Activated CD8-positive, alpha-beta T cell treated with anti-CD3 and anti-CD28 coated beads for 36 hours (primary cell): ENCODE measurements around the gene RGPD3. TPM values are rescaled to one million over a fixed set of nuclear protein-coding genes. Genes with fewer than 3 reads are reported as not detected.
A peak's percentile ranks its signal among the peaks of the same experiment; 100 is the strongest.
"Not testable (repeated sequence)": the region's sequence is repeated elsewhere in the genome, so short reads cannot be mapped to it uniquely, and the experiment has no call there.

ENCODE experiments used
- ATAC-seq: fragments of 200-7000 bp; cut with Tn5 transposase; one replicate; pipeline ENCODE4 v1.10.0; 2021; ENCODE audit warnings: mild to moderate bottlenecking, moderate library complexity
- CTCF ChIA-PET: fragments of 350-600 bp; sonication (Branson Sonifier 250); formaldehyde crosslinking; loops from one replicate; lab custom pipeline; 2021; ENCODE audit warnings: antibody characterized with exemption; lab: Charles Lee
- POLR2A ChIA-PET: fragments of 350-600 bp; sonication (Branson Sonifier 250); formaldehyde crosslinking; loops from one replicate; lab custom pipeline; 2021; ENCODE audit warnings: antibody characterized with exemption; lab: Charles Lee
- DNase-seq: peaks from one replicate; pipeline ENCODE4 v3.0.0-alpha.2; 2020
- H3K27ac Mint-ChIP-seq: one replicate; pipeline ENCODE4 v1.8.0; 2021; ENCODE audit warnings: mild to moderate bottlenecking, mixed read lengths
- H3K27me3 Mint-ChIP-seq: one replicate; pipeline ENCODE4 v1.8.0; 2021; ENCODE audit warnings: mixed read lengths
- H3K36me3 Mint-ChIP-seq: one replicate; pipeline ENCODE4 v1.8.0; 2021; ENCODE audit warnings: low read depth, mixed read lengths
- H3K4me1 Mint-ChIP-seq: one replicate; pipeline ENCODE4 v1.8.0; 2021; ENCODE audit warnings: low read depth, mixed read lengths
- H3K4me3 Mint-ChIP-seq: one replicate; pipeline ENCODE4 v1.8.0; 2021; ENCODE audit warnings: mild to moderate bottlenecking, moderate library complexity, mixed read lengths
- H3K9me3 Mint-ChIP-seq: one replicate; pipeline ENCODE4 v1.8.0; 2021; ENCODE audit warnings: mixed read lengths
- intact Hi-C: fragments of 100-400 bp; cut with micrococcal nuclease; formaldehyde crosslinking; loops from one replicate; pipeline ENCODE4 v1.10.0; 2022
- total RNA-seq, 2 experiments: library from RNA; stranded (reverse); gene quantifications; one replicate each; pipeline ENCODE4 v1.2.3, GENCODE V29; 2021
- TF ChIP-seq, protein P1 (sequence below): fragments of 200-600 bp; IDR thresholded peaks from one replicate; pipeline ENCODE4 v1.8.0; 2022; ENCODE audit warnings: antibody characterized with exemption, mild to moderate bottlenecking

RGPD3 gene
- total RNA-seq, 2 experiments from 2014 or later = 0.20 to 0.34 TPM

DNA sequence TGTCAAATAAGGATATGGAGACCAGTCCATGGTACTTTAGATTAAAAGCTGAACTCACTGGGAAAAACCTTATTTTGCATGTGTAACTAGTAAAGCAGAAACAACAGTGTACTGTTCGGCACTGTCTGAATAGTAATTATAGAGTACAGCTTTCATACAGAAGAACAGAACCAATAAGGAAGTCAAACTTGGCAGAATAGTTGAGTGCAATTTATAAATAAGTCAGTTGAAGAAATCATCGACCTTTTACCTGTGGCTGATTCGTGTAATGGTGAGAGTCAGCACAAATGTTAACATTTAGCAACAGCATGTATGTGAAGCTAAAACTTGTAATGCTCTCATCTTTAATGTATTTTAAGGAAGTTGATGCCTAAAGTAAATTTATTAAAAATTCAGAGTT, 99.0 kb downstream of the RGPD3 start:
- POLR2A ChIA-PET, H3K27ac Mint-ChIP-seq, H3K36me3 Mint-ChIP-seq, intact Hi-C loops, H3K4me3 Mint-ChIP-seq, H3K27me3 Mint-ChIP-seq, DNase-seq, CTCF ChIA-PET, H3K9me3 Mint-ChIP-seq, ATAC-seq, H3K4me1 Mint-ChIP-seq: not testable (repeated sequence)

DNA sequence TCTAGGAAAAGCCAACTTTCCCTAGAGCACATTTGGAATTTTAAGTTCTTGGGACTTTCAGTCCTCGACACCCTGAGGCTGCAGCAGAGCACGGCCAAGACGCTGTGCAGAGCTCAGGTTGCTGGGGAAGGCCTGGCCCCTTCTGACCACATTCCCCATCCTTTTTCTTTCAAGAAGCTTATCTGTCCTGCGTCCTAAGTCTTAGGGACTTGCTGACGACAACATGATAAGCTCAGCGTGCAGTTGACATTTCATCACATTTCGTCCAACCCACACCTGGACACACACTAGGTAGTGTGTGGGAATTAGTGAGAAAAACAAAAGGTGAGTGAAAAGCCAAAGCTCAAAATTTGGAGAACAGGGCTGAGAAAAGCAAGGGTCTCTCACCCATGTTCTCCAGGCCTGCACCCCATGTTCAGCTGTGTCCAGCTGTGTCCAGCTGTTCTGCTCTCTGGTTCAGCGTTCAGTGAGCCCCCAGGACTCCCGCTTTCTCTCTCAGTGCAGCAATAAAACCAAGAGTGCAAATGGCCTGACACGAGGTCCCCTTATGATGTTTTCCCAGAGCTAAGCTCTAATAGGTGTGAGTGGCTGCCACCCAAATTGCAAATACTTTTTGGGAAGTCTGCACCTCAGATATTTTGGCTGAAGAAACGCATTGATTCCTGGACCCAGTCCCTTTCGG, 101.9 kb downstream of the RGPD3 start:
- CTCF ChIA-PET = no interaction called here
- Mint-ChIP-seq H3K27ac (no peak overlapping the region), H3K9me3 (peaks cover 2% of the 10 kb centered on the region), H3K4me1 (peaks cover 6% of the 10 kb centered on the region), H3K27me3 (no peaks in the 10 kb centered on the region), H3K4me3 (no peak overlapping the region), H3K36me3 (no peaks in the 10 kb centered on the region)
- TF ChIP-seq, protein P1, sequence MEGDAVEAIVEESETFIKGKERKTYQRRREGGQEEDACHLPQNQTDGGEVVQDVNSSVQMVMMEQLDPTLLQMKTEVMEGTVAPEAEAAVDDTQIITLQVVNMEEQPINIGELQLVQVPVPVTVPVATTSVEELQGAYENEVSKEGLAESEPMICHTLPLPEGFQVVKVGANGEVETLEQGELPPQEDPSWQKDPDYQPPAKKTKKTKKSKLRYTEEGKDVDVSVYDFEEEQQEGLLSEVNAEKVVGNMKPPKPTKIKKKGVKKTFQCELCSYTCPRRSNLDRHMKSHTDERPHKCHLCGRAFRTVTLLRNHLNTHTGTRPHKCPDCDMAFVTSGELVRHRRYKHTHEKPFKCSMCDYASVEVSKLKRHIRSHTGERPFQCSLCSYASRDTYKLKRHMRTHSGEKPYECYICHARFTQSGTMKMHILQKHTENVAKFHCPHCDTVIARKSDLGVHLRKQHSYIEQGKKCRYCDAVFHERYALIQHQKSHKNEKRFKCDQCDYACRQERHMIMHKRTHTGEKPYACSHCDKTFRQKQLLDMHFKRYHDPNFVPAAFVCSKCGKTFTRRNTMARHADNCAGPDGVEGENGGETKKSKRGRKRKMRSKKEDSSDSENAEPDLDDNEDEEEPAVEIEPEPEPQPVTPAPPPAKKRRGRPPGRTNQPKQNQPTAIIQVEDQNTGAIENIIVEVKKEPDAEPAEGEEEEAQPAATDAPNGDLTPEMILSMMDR = no peak
- ATAC-seq (no peak), DNase-seq (no peak)
- intact Hi-C loops = no loop called here
- POLR2A ChIA-PET = interaction anchor here (0.6 kb wide), 1 partner anchor 893 kb away, joined by 3 read pairs; no protein-coding TSS in a partner anchor

DNA sequence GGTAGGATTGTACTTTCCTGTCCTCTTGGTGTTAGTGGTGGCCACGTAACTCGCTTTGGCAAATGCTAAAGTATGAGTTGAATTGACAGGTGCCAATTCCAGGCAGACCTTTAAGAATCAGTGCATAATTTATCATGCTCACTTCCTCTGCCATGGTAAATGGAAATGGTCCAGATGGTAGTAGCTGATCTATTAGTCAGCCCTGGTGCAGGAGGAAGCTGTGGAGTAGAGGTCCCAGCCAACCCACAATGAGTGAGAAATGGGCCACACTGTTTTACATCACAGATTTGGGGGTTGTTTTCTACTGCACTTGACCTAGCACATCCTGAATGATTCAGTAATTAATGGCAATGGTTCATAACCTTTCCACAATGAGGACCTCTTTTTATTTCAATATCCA, 104.4 kb downstream of the RGPD3 start:
- Mint-ChIP-seq H3K4me1 (peaks cover 6% of the 10 kb centered on the region), H3K36me3 (no peaks in the 10 kb centered on the region), H3K27ac (no peak overlapping the region), H3K27me3 (peaks cover 3% of the 10 kb centered on the region), H3K4me3 (no peak overlapping the region), H3K9me3 (peaks cover 2% of the 10 kb centered on the region)
- CTCF ChIA-PET = no interaction called here
- TF ChIP-seq, protein P1 = no peak
- peak; percentile 80 for ATAC-seq
- peak; percentile 25 for DNase-seq
- intact Hi-C loops = no loop called here
- POLR2A ChIA-PET = no interaction called here

DNA sequence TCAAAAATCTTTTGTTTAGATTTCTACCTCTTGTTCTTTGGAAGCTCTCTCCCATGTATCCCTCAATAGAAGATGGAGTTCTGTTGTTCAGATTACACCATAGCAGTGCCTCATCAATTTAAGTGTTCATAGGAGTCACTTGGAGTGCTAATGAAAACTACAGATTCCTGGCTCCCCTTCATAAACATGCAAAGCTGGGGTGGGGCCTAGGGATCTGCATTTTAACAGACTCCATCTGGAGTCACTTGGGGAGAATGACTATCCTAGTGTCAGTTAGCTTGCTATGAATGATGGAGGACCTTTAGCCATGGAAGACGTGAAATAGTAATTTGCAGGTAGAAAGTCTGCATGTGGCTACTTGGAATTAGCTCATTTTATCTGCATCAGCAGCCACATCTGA, 105.4 kb downstream of the RGPD3 start:
- H3K4me3 Mint-ChIP-seq = no peak overlapping the region
- no peaks in the 10 kb centered on the region for H3K36me3 Mint-ChIP-seq
- ChIA-PET POLR2A (no interaction called here), CTCF (no interaction called here)
- ATAC-seq (no peak), DNase-seq (no peak)
- TF ChIP-seq, protein P1 = no peak
- H3K9me3 Mint-ChIP-seq = peaks cover 2% of the 10 kb centered on the region
- H3K27me3 Mint-ChIP-seq = peaks cover 3% of the 10 kb centered on the region
- H3K27ac Mint-ChIP-seq = no peak overlapping the region
- peaks cover 6% of the 10 kb centered on the region for H3K4me1 Mint-ChIP-seq
- intact Hi-C loops = no loop called here

DNA sequence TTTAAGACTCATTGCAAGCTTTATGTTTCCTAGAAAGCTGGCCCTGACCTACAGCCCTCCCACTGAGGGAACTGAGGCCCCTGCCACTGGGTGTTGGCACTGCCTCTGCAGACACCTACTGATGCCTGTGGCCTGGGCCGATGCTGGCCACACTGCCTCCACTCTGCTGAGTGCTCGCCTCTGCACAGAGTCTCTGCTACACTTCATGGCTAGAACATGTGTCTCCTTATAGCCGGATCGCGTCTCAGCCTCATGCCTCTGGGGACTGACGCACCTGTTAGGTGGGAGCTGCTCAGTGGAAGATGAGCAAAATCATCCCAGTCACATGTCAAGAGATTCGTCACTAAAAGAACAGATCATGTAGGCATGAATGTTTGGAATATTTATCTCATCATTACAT, 108.7 kb downstream of the RGPD3 start:
- intact Hi-C loops = loop anchor here (10.0 kb wide), 1 partner anchor 255 kb away; no protein-coding TSS in a partner anchor
- ATAC-seq (no peak), DNase-seq (no peak)
- H3K4me3 Mint-ChIP-seq = no peak overlapping the region
- no peaks in the 10 kb centered on the region for H3K36me3 Mint-ChIP-seq
- ChIA-PET CTCF (interaction anchor here (1.3 kb wide), 1 partner anchor 184 kb away, joined by 3 read pairs; no protein-coding TSS in a partner anchor), POLR2A (no interaction called here)
- peaks cover 3% of the 10 kb centered on the region for H3K27me3 Mint-ChIP-seq
- no peak overlapping the region for H3K27ac Mint-ChIP-seq
- TF ChIP-seq, protein P1 = no peak
- H3K9me3 Mint-ChIP-seq = no peaks in the 10 kb centered on the region
- H3K4me1 Mint-ChIP-seq = peaks cover 6% of the 10 kb centered on the region
